Activated CD4-positive, alpha-beta memory T cell treated with anti-CD3 and anti-CD28 coated beads for 36 hours (primary cell): ENCODE measurements around the gene C12orf76. TPM values are rescaled to one million over a fixed set of nuclear protein-coding genes. Genes with fewer than 3 reads are reported as not detected.

Source experiments
- CTCF ChIA-PET: fragments of 350-600 bp; sonication (Branson Sonifier 250); formaldehyde crosslinking; loops from one replicate; lab custom pipeline; 2021; ENCODE audit warnings: antibody characterized with exemption, inconsistent platforms; lab: Charles Lee
- POLR2A ChIA-PET: fragments of 350-600 bp; sonication (Branson Sonifier 250); formaldehyde crosslinking; loops from one replicate; lab custom pipeline; 2021; ENCODE audit warnings: antibody characterized with exemption; lab: Charles Lee
- DNase-seq: peaks from one replicate; pipeline ENCODE4 v3.0.0-alpha.2; 2020
- H3K27ac Mint-ChIP-seq: one replicate; pipeline ENCODE4 v1.8.0; 2021; ENCODE audit warnings: mixed read lengths
- H3K27me3 Mint-ChIP-seq: one replicate; pipeline ENCODE4 v1.8.0; 2021; ENCODE audit warnings: mixed read lengths
- H3K36me3 Mint-ChIP-seq: one replicate; pipeline ENCODE4 v1.8.0; 2021; ENCODE audit warnings: mixed read lengths
- H3K4me1 Mint-ChIP-seq: one replicate; pipeline ENCODE4 v1.8.0; 2021; ENCODE audit warnings: low read depth, mixed read lengths
- H3K4me3 Mint-ChIP-seq: one replicate; pipeline ENCODE4 v1.8.0; 2021; ENCODE audit warnings: mild to moderate bottlenecking, mixed read lengths
- H3K9me3 Mint-ChIP-seq: one replicate; pipeline ENCODE4 v1.8.0; 2021; ENCODE audit warnings: mixed read lengths
- intact Hi-C: fragments of 100-400 bp; cut with micrococcal nuclease; formaldehyde crosslinking; loops from one replicate; pipeline ENCODE4 v1.15.1; 2023
- total RNA-seq, 2 experiments: library from RNA; stranded (reverse); gene quantifications; one replicate each; pipeline ENCODE4 v1.2.3, GENCODE V29; 2021

C12orf76 gene
- total RNA-seq, 2 experiments from 2014 or later = 14.2 to 17.1 TPM

DNA sequence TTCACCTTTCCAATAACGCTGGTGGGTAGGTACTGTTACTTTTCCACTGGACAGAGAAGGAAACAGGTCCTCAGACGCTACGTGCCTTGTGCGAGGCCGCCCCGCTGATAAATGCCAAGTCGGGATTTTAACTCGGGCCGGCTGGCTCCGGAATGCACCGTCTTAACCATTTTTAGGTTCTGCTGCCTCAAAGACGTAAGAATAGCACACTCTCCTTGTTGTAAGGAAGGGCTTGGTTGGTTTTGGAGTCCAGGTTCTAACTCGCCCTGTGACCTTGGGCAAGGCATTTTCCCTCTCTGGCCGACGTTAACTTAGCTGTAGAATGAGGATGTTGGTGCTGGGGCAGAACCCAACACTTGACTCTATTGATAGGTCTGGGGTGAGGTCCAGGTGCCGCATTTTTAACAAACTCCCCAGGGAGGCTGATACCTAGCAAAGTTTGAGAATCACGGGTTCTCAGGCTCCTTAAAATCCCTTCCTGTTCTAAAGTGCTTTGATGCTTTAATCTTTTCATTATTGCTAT is 48.3 kb downstream of the C12orf76 start:
- POLR2A ChIA-PET = interaction anchor here (1.1 kb wide), 2 partner anchors 14 to 27 kb away, joined by 3 read pairs; no protein-coding TSS in a partner anchor
- intact Hi-C loops = loop anchor here (1.0 to 10.0 kb wide), 4 partner anchors 100 to 585 kb away; partner anchors contain the start of genes ATP2A2, PPTC7 and TCHP
- Mint-ChIP-seq H3K9me3 (no peaks in the 10 kb centered on the region), H3K4me3 (peak overlapping the region; percentile 98), H3K27me3 (no peaks in the 10 kb centered on the region), H3K27ac (peak overlapping the region; percentile 88), H3K36me3 (peaks cover 8% of the 10 kb centered on the region), H3K4me1 (peaks cover 58% of the 10 kb centered on the region)
- CTCF ChIA-PET = interaction anchor here (1.1 to 1.4 kb wide), 3 partner anchors 11 to 155 kb away, joined by 3 read pairs; partner anchors contain the start of gene TCHP
- peak; percentile 45 for DNase-seq

DNA sequence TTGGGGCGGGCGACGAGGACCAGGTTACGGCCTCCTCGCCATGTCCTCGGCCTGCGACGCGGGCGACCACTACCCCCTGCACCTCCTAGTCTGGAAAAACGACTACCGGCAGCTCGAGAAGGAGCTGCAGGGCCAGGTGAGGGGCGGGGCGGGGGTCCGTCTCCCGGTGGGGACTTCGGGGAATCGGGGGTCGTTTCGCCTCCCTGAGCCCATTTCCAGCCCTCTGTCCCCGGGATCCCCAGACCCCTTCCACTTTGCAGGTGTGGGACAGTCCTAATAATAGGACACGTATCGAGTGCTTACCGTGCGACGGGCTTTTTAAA is 48.7 kb downstream of the C12orf76 start:
- peak overlapping the region; percentile 98 for H3K4me3 Mint-ChIP-seq
- intact Hi-C loops = loop anchor here (1.0 to 10.0 kb wide), 3 partner anchors 99 to 585 kb away; partner anchors contain the start of genes ATP2A2, PPTC7 and TCHP
- no peaks in the 10 kb centered on the region for H3K27me3 Mint-ChIP-seq
- peak overlapping the region; percentile 88 for H3K27ac Mint-ChIP-seq
- DNase-seq = peak; percentile 21
- peaks cover 8% of the 10 kb centered on the region for H3K36me3 Mint-ChIP-seq
- H3K9me3 Mint-ChIP-seq = no peaks in the 10 kb centered on the region
- POLR2A ChIA-PET = interaction anchor here (1.1 kb wide), 2 partner anchors 15 to 26 kb away, joined by 3 read pairs; no protein-coding TSS in a partner anchor
- H3K4me1 Mint-ChIP-seq = peaks cover 58% of the 10 kb centered on the region
- CTCF ChIA-PET = interaction anchor here (1.1 to 1.4 kb wide), 3 partner anchors 11 to 154 kb away, joined by 3 read pairs; partner anchors contain the start of gene TCHP

DNA sequence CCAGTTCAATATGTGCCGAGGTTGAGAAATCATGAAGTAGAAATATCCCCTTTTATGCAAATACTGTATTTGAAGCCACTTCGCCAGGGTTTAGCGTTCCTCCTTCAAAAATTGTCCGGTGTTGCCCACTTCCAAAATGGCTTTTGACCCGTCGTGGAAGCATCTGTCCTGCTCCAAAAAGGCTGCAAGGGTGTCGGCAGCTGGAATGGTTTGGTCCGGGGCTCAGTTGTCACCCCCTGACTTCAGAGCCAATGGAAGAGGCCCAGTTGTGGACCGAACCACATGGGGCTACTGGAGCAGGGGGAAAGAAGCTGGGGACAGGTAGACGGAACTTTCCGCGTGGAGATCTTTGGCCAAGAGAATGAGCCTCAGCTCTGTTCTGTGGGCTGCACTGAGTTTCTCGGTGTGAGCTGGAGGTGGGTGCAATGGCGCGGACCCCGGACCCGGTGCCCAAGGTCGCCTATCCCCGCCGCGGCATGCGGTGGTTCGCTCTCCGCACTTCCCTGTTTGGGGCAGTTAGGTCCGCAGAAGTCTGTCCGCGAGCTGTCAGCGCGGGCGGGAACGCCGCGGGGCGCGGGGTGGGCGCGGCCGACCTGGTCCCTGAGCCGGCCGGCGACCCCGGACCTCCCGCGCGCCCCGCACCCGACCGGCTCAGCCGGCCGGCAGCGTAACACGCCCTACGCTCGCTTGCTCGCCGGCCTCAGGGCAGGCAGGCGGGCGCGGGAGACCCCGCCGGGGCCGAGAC is 49.2 kb downstream of the C12orf76 start, which contains the start of gene ANKRD13A:
ANKRD13A (plus strand) TSS at position 527 of the 745 bp plus-strand sequence. CDS start 259 bp downstream, outside the sequence.
- peaks cover 8% of the 10 kb centered on the region for H3K36me3 Mint-ChIP-seq
- H3K4me3 Mint-ChIP-seq = peak within 1 kb of the TSS; percentile 98
- H3K27ac Mint-ChIP-seq = peak within 1 kb of the TSS; percentile 98
- CTCF ChIA-PET = interaction anchor here (1.1 to 1.4 kb wide), 2 partner anchors 98 to 154 kb away, joined by 3 read pairs; partner anchors contain the start of gene TCHP
- POLR2A ChIA-PET = interaction anchor here (0.9 to 1.3 kb wide), 6 partner anchors 11 to 98 kb away, joined by 3 to 4 read pairs (median 3); no protein-coding TSS in a partner anchor
- H3K4me1 Mint-ChIP-seq = peaks cover 57% of the 10 kb centered on the region
- no peaks in the 10 kb centered on the region for H3K27me3 Mint-ChIP-seq
- DNase-seq = peak; percentile 93
- no peaks in the 10 kb centered on the region for H3K9me3 Mint-ChIP-seq
- intact Hi-C loops = loop anchor here (1.0 to 10.0 kb wide), 3 partner anchors 99 to 586 kb away; partner anchors contain the start of genes ATP2A2, PPTC7 and TCHP

DNA sequence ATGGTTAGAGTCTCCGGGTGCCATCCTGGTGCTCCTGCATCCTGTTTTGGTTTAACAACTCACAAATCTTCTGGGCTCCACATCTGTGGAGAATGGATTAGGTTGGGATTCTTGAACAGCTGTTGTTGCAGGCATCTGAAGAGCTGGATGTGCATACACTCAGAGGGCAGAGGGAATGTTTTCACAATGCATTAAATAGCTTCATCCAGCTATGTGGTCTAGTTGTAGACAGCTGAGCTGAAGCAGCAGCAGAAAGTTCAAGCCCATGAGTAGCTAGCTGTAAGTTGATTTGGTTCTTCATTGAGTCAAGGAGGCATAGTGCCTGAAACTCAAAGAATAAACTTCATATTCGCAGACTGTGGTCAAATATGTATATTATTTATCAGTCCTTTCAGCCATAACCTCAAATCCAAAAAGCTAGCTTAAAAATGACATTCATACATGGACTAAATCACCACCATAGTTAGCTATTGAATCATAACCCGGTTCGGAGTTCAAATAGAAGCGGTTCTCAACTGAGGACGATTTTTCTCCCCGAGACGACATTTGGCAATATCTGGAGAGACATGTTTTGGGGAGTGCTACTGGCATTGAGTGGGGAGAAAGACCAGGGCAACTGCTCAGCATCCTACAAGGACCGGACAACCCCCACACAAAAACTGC is 50.0 kb downstream of the C12orf76 start:
- intact Hi-C loops = loop anchor here (10.0 kb wide), 2 partner anchors 286 to 586 kb away; partner anchors contain the start of genes ATP2A2 and PPTC7
- peak overlapping the region; percentile 98 for H3K27ac Mint-ChIP-seq
- peak overlapping the region; percentile 92 for H3K4me3 Mint-ChIP-seq
- no peaks in the 10 kb centered on the region for H3K27me3 Mint-ChIP-seq
- H3K9me3 Mint-ChIP-seq = no peaks in the 10 kb centered on the region
- no peak for DNase-seq
- peaks cover 56% of the 10 kb centered on the region for H3K4me1 Mint-ChIP-seq
- peaks cover 8% of the 10 kb centered on the region for H3K36me3 Mint-ChIP-seq
- ChIA-PET CTCF (interaction anchor here (0.6 to 1.4 kb wide), 4 partner anchors 10 to 586 kb away, joined by 3 to 4 read pairs (median 3); no protein-coding TSS in a partner anchor), POLR2A (interaction anchor here (0.9 to 1.3 kb wide), 4 partner anchors 10 to 98 kb away, joined by 3 to 4 read pairs (median 4); no protein-coding TSS in a partner anchor)

DNA sequence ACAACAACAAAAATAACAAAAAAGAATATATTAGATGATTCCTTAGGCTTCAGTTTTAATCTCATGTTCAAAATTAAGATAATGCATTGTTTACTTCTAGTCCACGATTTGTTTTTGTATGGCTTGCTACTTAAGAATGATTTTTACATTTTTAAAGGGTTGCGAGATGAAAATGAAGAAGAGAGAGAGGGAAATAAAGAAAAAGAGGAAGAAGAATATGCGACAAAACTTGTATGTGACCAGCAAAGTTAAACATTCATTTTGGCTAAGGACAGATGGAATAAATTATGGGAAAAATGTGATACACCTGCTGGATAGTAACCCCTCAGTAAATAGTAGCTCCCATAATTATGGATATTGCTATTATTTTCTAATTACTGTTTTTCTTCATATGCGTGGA is 50.9 kb downstream of the C12orf76 start:
- CTCF ChIA-PET = interaction anchor here (0.6 kb wide), 1 partner anchor 434 kb away, joined by 3 read pairs; no protein-coding TSS in a partner anchor
- peak overlapping the region; percentile 29 for H3K27ac Mint-ChIP-seq
- intact Hi-C loops = loop anchor here (2.0 to 10.0 kb wide), 3 partner anchors 51 to 587 kb away; partner anchors contain the start of genes ATP2A2, C12orf76 and PPTC7
- H3K9me3 Mint-ChIP-seq = no peaks in the 10 kb centered on the region
- peaks cover 57% of the 10 kb centered on the region for H3K4me1 Mint-ChIP-seq
- H3K27me3 Mint-ChIP-seq = no peaks in the 10 kb centered on the region
- POLR2A ChIA-PET = no interaction called here
- no peak overlapping the region for H3K4me3 Mint-ChIP-seq
- no peak for DNase-seq
- peaks cover 5% of the 10 kb centered on the region for H3K36me3 Mint-ChIP-seq

DNA sequence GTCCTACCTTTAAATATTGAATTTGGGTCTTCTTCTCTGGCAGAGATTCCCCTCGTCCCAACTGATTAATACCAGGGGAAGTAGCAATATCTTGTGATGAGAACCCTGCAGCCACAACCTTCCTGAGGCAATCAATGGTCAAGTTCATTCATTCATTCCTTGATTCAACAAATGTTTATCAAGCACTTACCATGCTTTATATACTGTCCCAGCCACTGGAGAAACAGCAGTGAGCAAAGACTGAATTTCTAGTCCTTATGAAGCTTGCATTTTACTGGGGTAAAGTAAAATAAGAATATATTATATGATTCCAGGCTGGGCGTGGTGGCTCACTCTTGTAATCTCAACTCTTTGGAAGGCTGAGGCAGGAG is 51.9 kb downstream of the C12orf76 start:
- CTCF ChIA-PET = no interaction called here
- POLR2A ChIA-PET = interaction anchor here (0.9 to 1.6 kb wide), 4 partner anchors 11 to 29 kb away, joined by 3 to 4 read pairs (median 3); no protein-coding TSS in a partner anchor

DNA sequence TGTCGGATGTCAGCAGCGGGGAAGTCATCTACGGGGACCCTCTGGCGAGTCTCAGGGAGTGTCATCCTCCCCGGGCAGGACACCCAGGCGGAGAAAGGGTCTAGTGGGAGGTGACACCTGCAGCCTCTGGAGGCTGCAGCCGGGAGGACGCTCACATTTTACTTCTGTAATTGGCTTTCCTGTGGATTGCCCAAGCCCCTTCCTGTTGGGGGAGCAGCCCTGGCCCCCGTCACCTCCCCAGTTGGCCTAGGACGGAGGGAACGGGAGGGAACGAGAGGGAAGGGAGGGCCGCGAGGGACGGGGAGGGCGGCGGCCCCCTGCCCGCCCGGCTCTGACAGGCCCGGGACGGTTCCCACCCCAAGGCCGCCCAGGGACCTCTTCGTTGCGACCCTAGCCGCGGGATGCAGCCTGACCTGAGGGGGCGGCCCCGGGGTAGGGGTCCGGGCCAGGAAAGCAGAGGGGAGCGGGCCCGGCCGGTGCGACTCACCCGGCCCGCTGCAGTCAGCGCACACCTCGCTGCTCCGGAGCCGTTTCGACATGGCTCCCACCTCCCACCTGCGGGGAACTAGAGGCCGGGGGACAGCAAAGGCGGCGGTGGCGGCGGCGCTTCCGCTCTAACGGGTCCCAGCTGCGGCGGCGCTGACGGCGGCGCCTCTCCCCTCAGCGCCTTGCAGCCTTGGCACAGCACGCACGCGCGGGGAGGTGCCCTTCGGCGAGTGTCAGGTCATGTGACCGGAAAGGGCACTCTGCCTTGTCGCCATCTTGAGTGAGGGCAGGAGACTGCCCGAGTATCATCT is 52.4 kb downstream of the C12orf76 start, which contains the start of gene GIT2:
GIT2 (minus strand) TSS at position 683 of the 797 bp plus-strand sequence; CDS start at position 539, 144 bp downstream.
- no peaks in the 10 kb centered on the region for H3K27me3 Mint-ChIP-seq
- H3K9me3 Mint-ChIP-seq = no peaks in the 10 kb centered on the region
- intact Hi-C loops = loop anchor here (1.0 to 10.0 kb wide), 5 partner anchors 9 to 589 kb away; partner anchors contain the start of genes ATP2A2, C12orf76 and PPTC7
- H3K4me1 Mint-ChIP-seq = peaks cover 54% of the 10 kb centered on the region
- ChIA-PET POLR2A (interaction anchor here (0.9 to 1.6 kb wide), 5 partner anchors 9 to 28 kb away, joined by 3 to 4 read pairs (median 3); no protein-coding TSS in a partner anchor), CTCF (interaction anchor here (1.2 to 1.5 kb wide), 2 partner anchors 128 to 151 kb away, joined by 3 read pairs; partner anchors contain the start of gene IFT81)
- H3K27ac Mint-ChIP-seq = peak within 1 kb of the TSS; percentile 95
- peaks cover 7% of the 10 kb centered on the region for H3K36me3 Mint-ChIP-seq
- peak; percentile 97 for DNase-seq
- H3K4me3 Mint-ChIP-seq = peak within 1 kb of the TSS; percentile 96

More for the DNA sequence above, 51.9 kb downstream of the C12orf76 start:
- H3K4me3 Mint-ChIP-seq = peak overlapping the region; percentile 96
- H3K4me1 Mint-ChIP-seq = peaks cover 58% of the 10 kb centered on the region
- no peak for DNase-seq
- peaks cover 5% of the 10 kb centered on the region for H3K36me3 Mint-ChIP-seq
- H3K27ac Mint-ChIP-seq = peak overlapping the region; percentile 95
- H3K9me3 Mint-ChIP-seq = no peaks in the 10 kb centered on the region
- no peaks in the 10 kb centered on the region for H3K27me3 Mint-ChIP-seq
- intact Hi-C loops = loop anchor here (1.0 to 10.0 kb wide), 4 partner anchors 15 to 588 kb away; partner anchors contain the start of genes ATP2A2, C12orf76 and PPTC7

DNA sequence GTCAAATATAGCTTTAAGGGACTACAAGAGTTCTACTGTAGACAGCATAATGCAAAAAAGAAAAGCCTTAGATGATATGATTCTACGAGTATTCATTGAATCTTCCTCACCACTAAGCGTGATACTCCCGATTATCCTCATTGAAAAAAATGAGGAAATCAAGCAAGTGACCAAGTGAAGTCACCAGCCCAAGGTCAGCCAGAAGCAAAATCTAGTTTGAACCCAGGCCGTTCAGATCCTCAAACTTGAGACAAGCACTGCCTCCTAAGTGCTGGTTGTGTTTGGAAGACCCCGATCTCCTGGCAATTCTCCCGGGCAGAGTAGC is 53.0 kb downstream of the C12orf76 start:
- peaks cover 58% of the 10 kb centered on the region for H3K4me1 Mint-ChIP-seq
- H3K9me3 Mint-ChIP-seq = no peaks in the 10 kb centered on the region
- H3K27me3 Mint-ChIP-seq = no peaks in the 10 kb centered on the region
- peaks cover 12% of the 10 kb centered on the region for H3K36me3 Mint-ChIP-seq
- POLR2A ChIA-PET = interaction anchor here (0.8 to 1.6 kb wide), 4 partner anchors 10 to 28 kb away, joined by 3 to 5 read pairs (median 4); no protein-coding TSS in a partner anchor
- no peak for DNase-seq
- peak overlapping the region; percentile 96 for H3K4me3 Mint-ChIP-seq
- CTCF ChIA-PET = interaction anchor here (0.9 to 1.5 kb wide), 3 partner anchors 42 to 150 kb away, joined by 3 read pairs; partner anchors contain the start of gene IFT81
- peak overlapping the region; percentile 95 for H3K27ac Mint-ChIP-seq
- intact Hi-C loops = loop anchor here (1.0 to 10.0 kb wide), 3 partner anchors 8 to 589 kb away; partner anchors contain the start of genes ATP2A2 and PPTC7

DNA sequence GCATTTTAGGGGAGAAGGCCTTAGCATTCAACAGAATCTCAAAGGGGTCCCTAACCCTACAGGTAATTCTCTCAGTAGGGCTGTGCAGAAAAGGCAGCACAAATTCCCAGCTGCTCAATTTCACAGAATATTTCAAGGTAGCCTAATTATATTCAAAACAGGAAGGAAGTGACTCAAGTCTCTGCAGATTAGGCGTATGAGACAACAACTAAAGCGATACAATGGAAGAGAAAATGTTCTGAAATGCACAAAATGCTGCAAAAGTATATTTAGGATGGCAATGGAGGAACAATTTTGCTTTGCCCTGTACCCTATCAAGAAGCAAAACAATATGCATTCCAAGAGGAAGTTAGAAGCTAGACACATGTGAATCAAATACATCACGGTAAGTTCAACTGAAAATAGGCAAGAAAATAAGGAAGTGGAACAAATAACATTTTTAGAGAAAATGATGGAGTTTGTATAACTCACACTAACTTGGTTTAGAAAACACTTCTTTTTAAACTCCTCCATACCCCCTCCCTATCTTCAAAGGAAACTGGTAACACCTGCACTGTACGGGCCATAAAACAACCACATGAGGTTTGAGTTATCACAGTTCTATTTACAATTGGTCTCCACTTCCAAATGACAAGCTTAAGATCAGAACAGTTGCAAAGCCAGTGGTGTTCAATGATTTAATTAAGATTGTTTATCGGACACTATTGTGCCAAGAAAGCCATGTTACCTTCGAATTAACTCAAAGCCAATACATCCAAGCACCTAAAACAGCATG is 53.7 kb downstream of the C12orf76 start:
- H3K9me3 Mint-ChIP-seq = no peaks in the 10 kb centered on the region
- ChIA-PET POLR2A (interaction anchor here (0.8 to 1.6 kb wide), 4 partner anchors 10 to 27 kb away, joined by 3 to 5 read pairs (median 4); no protein-coding TSS in a partner anchor), CTCF (interaction anchor here (0.7 to 1.5 kb wide), 5 partner anchors 9 to 149 kb away, joined by 3 read pairs; partner anchors contain the start of genes IFT81 and TCHP)
- no peaks in the 10 kb centered on the region for H3K27me3 Mint-ChIP-seq
- DNase-seq = no peak
- peaks cover 17% of the 10 kb centered on the region for H3K36me3 Mint-ChIP-seq
- intact Hi-C loops = loop anchor here (1.0 to 10.0 kb wide), 3 partner anchors 7 to 590 kb away; partner anchors contain the start of genes ATP2A2 and PPTC7
- peaks cover 64% of the 10 kb centered on the region for H3K4me1 Mint-ChIP-seq
- peak overlapping the region; percentile 95 for H3K27ac Mint-ChIP-seq
- H3K4me3 Mint-ChIP-seq = peak overlapping the region; percentile 96
